HepG2 (cell line): Measurements from ENCODE around the gene MEG3. TPM values are rescaled to one million over a fixed set of nuclear protein-coding genes. Genes with fewer than 3 reads are reported as not detected.

Experiments
- KDM6A ChIP-seq: IDR thresholded peaks from 2 replicates; pipeline ENCODE4 v1.6.1; 2016; ENCODE audit warnings: low read depth
- KLF15 ChIP-seq: sonication (generic); formaldehyde crosslinking; IDR thresholded peaks from 2 replicates; pipeline ENCODE4 v1.8.1; 2023; ENCODE audit warnings: borderline replicate concordance, mild to moderate bottlenecking, inconsistent platforms, missing genetic modification reagents, mixed read lengths
- POLR2AphosphoS2 ChIP-seq: IDR thresholded peaks from 2 replicates; pipeline ENCODE4 v1.6.1; 2011; ENCODE audit warnings: low read depth, low read length, improper control_type of control experiment
- PRPF4 ChIP-seq: fragments of 200-400 bp; formaldehyde crosslinking; IDR thresholded peaks from 2 replicates; pipeline ENCODE4 v1.6.1; 2016; ENCODE audit warnings: low read length, low read depth; ENCODE audit not compliant: poor library complexity, severe bottlenecking
- ZIK1 ChIP-seq: sonication (generic); formaldehyde crosslinking; IDR thresholded peaks from 2 replicates; pipeline ENCODE4 v1.5.0; 2020; ENCODE audit warnings: mild to moderate bottlenecking, low read depth, missing genetic modification reagents, borderline replicate concordance
- ZNF318 ChIP-seq: sonication (generic); formaldehyde crosslinking; IDR thresholded peaks from 2 replicates; pipeline ENCODE4 v1.4.0; 2020; ENCODE audit warnings: mild to moderate bottlenecking, missing genetic modification reagents
- ZNF546 ChIP-seq: sonication (generic); formaldehyde crosslinking; conservative IDR thresholded peaks from 2 replicates; pipeline ENCODE4 v1.8.1; 2023; ENCODE audit warnings: mild to moderate bottlenecking, missing genetic modification reagents
- ZNF549 ChIP-seq: sonication (generic); formaldehyde crosslinking; IDR thresholded peaks from 2 replicates; pipeline ENCODE4 v1.5.0; 2020; ENCODE audit warnings: missing genetic modification reagents
- ZNF609 ChIP-seq: sonication (generic); formaldehyde crosslinking; IDR thresholded peaks from 2 replicates; pipeline ENCODE4 v1.4.0; 2020; ENCODE audit warnings: mild to moderate bottlenecking, missing genetic modification reagents, borderline replicate concordance
- ZNF883 ChIP-seq: sonication (generic); formaldehyde crosslinking; IDR thresholded peaks from 2 replicates; pipeline ENCODE4 v1.5.1; 2020; ENCODE audit warnings: mild to moderate bottlenecking, missing genetic modification reagents; ENCODE audit errors: not compliant biosample characterization
- ZNF891 ChIP-seq: sonication (generic); formaldehyde crosslinking; IDR thresholded peaks from 2 replicates; pipeline ENCODE4 v1.5.0; 2020; ENCODE audit warnings: mild to moderate bottlenecking, missing genetic modification reagents
- ZSCAN21 ChIP-seq: sonication (generic); formaldehyde crosslinking; IDR thresholded peaks from 2 replicates; pipeline ENCODE4 v1.8.0; 2022; ENCODE audit warnings: mild to moderate bottlenecking, missing genetic modification reagents, moderate library complexity, borderline replicate concordance
- polyA plus RNA-seq, 8 experiments: library from polyadenylated mRNA; depleted of rRNA in 3 of 8; stranded (reverse) in 7 of 8; unstranded in 1 of 8; fragments of >200 nt; fragmentation: Illumina TruSeq in 4 of 8; extraction: Trizol in 4 of 8; gene quantifications; 2 replicates each; pipeline versions ENCODE4 v1.2.1 to v1.2.3, GENCODE V29; 2011 to 2016; ENCODE audit warnings: low read depth in 4 of 8, missing spikeins in 1 of 8, mixed read lengths in 1 of 8; ENCODE audit not compliant: insufficient read depth in 1 of 8
- total RNA-seq, 5 experiments: library from RNA; depleted of rRNA; stranded (reverse); fragments of >200 nt; fragmentation: Illumina TruSeq; extraction: Trizol; gene quantifications; 2 replicates each; pipeline ENCODE4 v1.2.3, GENCODE V29; 2016; ENCODE audit warnings: low read depth in 1 of 5
- TF ChIP-seq, protein P1 (sequence below): sonication (generic); formaldehyde crosslinking; IDR thresholded peaks from 2 replicates; pipeline ENCODE4 v1.4.0; 2020; ENCODE audit warnings: missing genetic modification reagents

The MEG3 gene
- total and polyA plus RNA-seq, 2 of the 13 experiments (the other 11 are each of a cell fraction or from before 2014, with no cell fraction given): 0.17 TPM; not detected in 1

GRCh38 chr14:100815478-100816285, 10.2 kb upstream of the MEG3 start (continued):
- peak; percentile 82; the same call in 1 of the 2 replicates for TF ChIP-seq ZNF609 (CRISPR knock-in tag)
- TF ChIP-seq ZIK1: no peak
- no peak for TF ChIP-seq ZNF549 (CRISPR knock-in tag)
- TF ChIP-seq POLR2AphosphoS2: no peak
- TF ChIP-seq ZNF318 (CRISPR knock-in tag): no peak
- TF ChIP-seq ZNF883 (CRISPR knock-in tag): peak; percentile 30
- TF ChIP-seq PRPF4: no peak
- no peak for TF ChIP-seq ZNF546
- TF ChIP-seq ZSCAN21 (CRISPR knock-in tag): no peak
- 0 out of 2 replicates have a peak, but pooled peaks have one; percentile 63 for TF ChIP-seq ZNF891 (CRISPR knock-in tag)
- TF ChIP-seq KLF15 (CRISPR knock-in tag): no peak
- peak; percentile 62; the same call in 1 of the 2 replicates for TF ChIP-seq KDM6A (CRISPR knock-in tag)
- TF ChIP-seq, protein P1, sequence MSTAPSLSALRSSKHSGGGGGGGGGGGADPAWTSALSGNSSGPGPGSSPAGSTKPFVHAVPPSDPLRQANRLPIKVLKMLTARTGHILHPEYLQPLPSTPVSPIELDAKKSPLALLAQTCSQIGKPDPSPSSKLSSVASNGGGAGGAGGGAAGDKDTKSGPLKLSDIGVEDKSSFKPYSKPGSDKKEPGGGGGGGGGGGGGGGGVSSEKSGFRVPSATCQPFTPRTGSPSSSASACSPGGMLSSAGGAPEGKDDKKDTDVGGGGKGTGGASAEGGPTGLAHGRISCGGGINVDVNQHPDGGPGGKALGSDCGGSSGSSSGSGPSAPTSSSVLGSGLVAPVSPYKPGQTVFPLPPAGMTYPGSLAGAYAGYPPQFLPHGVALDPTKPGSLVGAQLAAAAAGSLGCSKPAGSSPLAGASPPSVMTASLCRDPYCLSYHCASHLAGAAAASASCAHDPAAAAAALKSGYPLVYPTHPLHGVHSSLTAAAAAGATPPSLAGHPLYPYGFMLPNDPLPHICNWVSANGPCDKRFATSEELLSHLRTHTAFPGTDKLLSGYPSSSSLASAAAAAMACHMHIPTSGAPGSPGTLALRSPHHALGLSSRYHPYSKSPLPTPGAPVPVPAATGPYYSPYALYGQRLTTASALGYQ (CRISPR knock-in tag): no peak
